ENCODE data around the gene CACNA1C. TPM values are rescaled to one million over a fixed set of nuclear protein-coding genes. Genes with fewer than 3 reads are reported as not detected.

The CACNA1C gene
- total RNA-seq, 1 donor from 2014 or later: 102 TPM

DNA sequence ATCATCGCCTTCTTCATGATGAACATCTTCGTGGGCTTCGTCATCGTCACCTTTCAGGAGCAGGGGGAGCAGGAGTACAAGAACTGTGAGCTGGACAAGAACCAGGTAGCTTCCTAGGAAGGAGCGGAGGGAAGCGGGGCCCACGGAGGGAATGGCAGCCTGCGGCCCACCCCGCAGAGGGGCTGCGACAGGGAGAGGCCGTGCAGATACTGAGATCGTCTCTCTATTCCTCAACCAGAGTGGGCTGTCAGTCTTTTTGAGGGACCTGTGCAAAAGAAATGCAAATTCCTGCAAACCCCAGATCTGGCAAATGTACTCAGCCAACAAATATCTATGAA lies 555.8 kb downstream of the CACNA1C start:
- Histone ChIP-seq H3K4me3 (no peak overlapping the region), H3K27me3 (no peaks in the 10 kb centered on the region), H3K4me1 (peaks cover 0 to 2% of the 10 kb centered on the region in 2 donors), H3K27ac (no peak overlapping the region), H3K36me3 (peaks cover 64 to 87% of the 10 kb centered on the region in 2 donors), H3K9me3 (no peaks in the 10 kb centered on the region)
- no peak for DNase-seq (ENCODE audit: low spot score in 2 of 2)
- TF ChIP-seq, protein P1, sequence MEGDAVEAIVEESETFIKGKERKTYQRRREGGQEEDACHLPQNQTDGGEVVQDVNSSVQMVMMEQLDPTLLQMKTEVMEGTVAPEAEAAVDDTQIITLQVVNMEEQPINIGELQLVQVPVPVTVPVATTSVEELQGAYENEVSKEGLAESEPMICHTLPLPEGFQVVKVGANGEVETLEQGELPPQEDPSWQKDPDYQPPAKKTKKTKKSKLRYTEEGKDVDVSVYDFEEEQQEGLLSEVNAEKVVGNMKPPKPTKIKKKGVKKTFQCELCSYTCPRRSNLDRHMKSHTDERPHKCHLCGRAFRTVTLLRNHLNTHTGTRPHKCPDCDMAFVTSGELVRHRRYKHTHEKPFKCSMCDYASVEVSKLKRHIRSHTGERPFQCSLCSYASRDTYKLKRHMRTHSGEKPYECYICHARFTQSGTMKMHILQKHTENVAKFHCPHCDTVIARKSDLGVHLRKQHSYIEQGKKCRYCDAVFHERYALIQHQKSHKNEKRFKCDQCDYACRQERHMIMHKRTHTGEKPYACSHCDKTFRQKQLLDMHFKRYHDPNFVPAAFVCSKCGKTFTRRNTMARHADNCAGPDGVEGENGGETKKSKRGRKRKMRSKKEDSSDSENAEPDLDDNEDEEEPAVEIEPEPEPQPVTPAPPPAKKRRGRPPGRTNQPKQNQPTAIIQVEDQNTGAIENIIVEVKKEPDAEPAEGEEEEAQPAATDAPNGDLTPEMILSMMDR (IDR thresholded peaks at IDR 0.05): no peak
- intact Hi-C loops (cut with DNase I): no loop called here

DNA sequence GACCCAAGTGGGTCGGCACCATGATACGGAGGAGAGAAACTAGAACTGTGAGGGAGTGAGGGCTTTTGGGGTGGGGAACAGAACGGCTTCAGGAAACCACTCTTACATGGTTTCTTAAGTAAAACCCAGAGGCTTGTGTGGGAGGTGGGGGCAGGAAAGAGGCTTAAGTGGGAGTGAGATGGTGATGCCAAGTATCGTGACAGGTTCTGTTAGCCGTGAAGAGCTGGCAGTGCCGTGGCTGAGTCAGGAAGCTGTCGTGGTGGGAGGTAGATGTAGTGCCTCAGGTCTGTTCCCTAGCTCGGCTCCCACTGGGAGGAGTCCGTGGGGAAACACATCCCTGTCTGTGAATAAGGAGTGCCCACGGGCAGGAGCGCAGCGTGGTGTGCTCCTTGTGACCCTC lies 556.2 kb downstream of the CACNA1C start:
- Histone ChIP-seq H3K27me3 (no peaks in the 10 kb centered on the region), H3K4me1 (peaks cover under 1 to 4% of the 10 kb centered on the region in 2 donors), H3K36me3 (peaks cover 62 to 82% of the 10 kb centered on the region in 2 donors), H3K27ac (no peak overlapping the region), H3K9me3 (no peaks in the 10 kb centered on the region), H3K4me3 (no peak overlapping the region)
- TF ChIP-seq, protein P1 (IDR thresholded peaks at IDR 0.05): no peak
- DNase-seq (ENCODE audit: low spot score in 2 of 2): no peak
- intact Hi-C loops (cut with DNase I): no loop called here

- intact Hi-C loops (cut with DNase I): no loop called here
- Histone ChIP-seq H3K9me3 (no peaks in the 10 kb centered on the region), H3K27me3 (no peaks in the 10 kb centered on the region), H3K27ac (no peak overlapping the region), H3K36me3 (peaks cover 67 to 83% of the 10 kb centered on the region in 2 donors), H3K4me3 (no peak overlapping the region), H3K4me1 (peaks cover 5 to 9% of the 10 kb centered on the region in 2 donors)
- TF ChIP-seq, protein P1 (IDR thresholded peaks at IDR 0.05): no peak
- DNase-seq (ENCODE audit: low spot score in 2 of 2): no peak
Observed at GRCh38 chr12:2610358-2610757, 557.6 kb downstream of the CACNA1C start.

GRCh38 chr12:2613326-2614073 lies 560.7 kb downstream of the CACNA1C start:
- Histone ChIP-seq H3K27ac (peak overlapping the region; percentile 75 to 76), H3K36me3 (peaks cover 64 to 81% of the 10 kb centered on the region in 2 donors), H3K4me3 (no peak overlapping the region), H3K4me1 (peaks cover 5 to 9% of the 10 kb centered on the region in 2 donors), H3K9me3 (no peaks in the 10 kb centered on the region), H3K27me3 (no peaks in the 10 kb centered on the region)
- intact Hi-C loops (cut with DNase I): no loop called here
- DNase-seq (ENCODE audit: low spot score in 2 of 2): peak in 1 of 2 donors; percentile 87
- TF ChIP-seq, protein P1 (IDR thresholded peaks at IDR 0.05): no peak

DNA sequence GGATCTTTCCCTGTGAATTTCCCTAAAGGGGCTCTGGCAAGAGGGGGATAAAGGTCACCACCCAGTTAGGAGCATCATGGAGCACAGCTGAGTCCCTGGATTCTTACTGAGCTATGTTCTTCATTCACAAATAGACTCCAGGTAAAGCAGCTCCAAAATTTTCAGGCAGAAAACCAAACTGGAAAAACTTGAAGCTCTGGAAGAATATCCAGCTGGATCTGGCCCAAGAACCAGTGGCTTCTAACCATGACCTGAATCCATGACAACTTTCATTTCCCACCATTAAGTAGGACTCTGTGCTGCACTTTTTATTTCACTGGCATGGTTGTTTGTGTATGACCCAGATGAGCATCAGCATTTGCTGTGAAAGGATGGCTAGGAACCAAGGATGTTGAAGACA lies 561.6 kb downstream of the CACNA1C start:
- Histone ChIP-seq H3K27me3 (no peaks in the 10 kb centered on the region), H3K27ac (peak overlapping the region; percentile 60 to 75), H3K9me3 (no peaks in the 10 kb centered on the region), H3K36me3 (peaks cover 59 to 78% of the 10 kb centered on the region in 2 donors), H3K4me3 (no peak overlapping the region), H3K4me1 (peaks cover 5 to 9% of the 10 kb centered on the region in 2 donors)
- intact Hi-C loops (cut with DNase I): no loop called here
- no peak for DNase-seq (ENCODE audit: low spot score in 2 of 2)
- TF ChIP-seq, protein P1 (IDR thresholded peaks at IDR 0.05): no peak
